Ascending aorta (tissue), 2 donors: Measurements from ENCODE around the gene CEP290. TPM values are rescaled to one million over a fixed set of nuclear protein-coding genes. Genes with fewer than 3 reads are reported as not detected.

Source experiments
- DNase-seq, 2 donors: peaks; one replicate each; pipeline ENCODE4 v3.0.0-alpha.2; 2019; ENCODE audit warnings: low spot score in 2 of 2
- H3K27ac ChIP-seq, 2 donors: fragments of 200-600 bp; sonication (generic); one replicate each; pipeline ENCODE4 v1.5.1; 2016 to 2017; ENCODE audit warnings: mild to moderate bottlenecking in 1 of 2
- H3K27me3 ChIP-seq: fragments of 200-600 bp; sonication (generic); one replicate; pipeline ENCODE4 v1.5.1; 2017
- H3K36me3 ChIP-seq, 2 donors: fragments of 200-600 bp; sonication (generic); one replicate each; pipeline ENCODE4 v1.5.1; 2016
- H3K4me1 ChIP-seq, 2 donors: fragments of 200-600 bp; sonication (generic); one replicate each; pipeline ENCODE4 v1.5.1; 2016 to 2017; ENCODE audit warnings: mild to moderate bottlenecking in 1 of 2
- H3K4me3 ChIP-seq, 2 donors: fragments of 200-600 bp; sonication (generic); one replicate each; pipeline ENCODE4 v1.5.1; 2016 to 2017; ENCODE audit warnings: mild to moderate bottlenecking in 1 of 2
- H3K9me3 ChIP-seq, 2 donors: fragments of 200-600 bp; sonication (generic); one replicate each; pipeline ENCODE4 v1.5.1; 2016
- intact Hi-C: fragments of 100-400 bp; cut with DNase I; formaldehyde crosslinking; loops from one replicate; pipeline ENCODE4 v1.15.1; 2023
- total RNA-seq: library from RNA; depleted of rRNA; stranded (reverse); fragments of >200 nt; gene quantifications from one replicate; pipeline ENCODE4 v1.1.0, GENCODE V29; 2016
- TF ChIP-seq, protein P1 (sequence below), 3 experiments: fragments of 200-600 bp in 2 of 3; fragments of 450-650 bp in 1 of 3; sonication (generic) in 2 of 3; IDR thresholded peaks; one replicate each; pipeline ENCODE4 v1.5.1; 2016 to 2019; ENCODE audit warnings: antibody characterized with exemption in 3 of 3, mild to moderate bottlenecking in 1 of 3, moderate library complexity in 1 of 3

CEP290 gene
- total RNA-seq, 1 donor from 2014 or later = 7.2 TPM

DNA sequence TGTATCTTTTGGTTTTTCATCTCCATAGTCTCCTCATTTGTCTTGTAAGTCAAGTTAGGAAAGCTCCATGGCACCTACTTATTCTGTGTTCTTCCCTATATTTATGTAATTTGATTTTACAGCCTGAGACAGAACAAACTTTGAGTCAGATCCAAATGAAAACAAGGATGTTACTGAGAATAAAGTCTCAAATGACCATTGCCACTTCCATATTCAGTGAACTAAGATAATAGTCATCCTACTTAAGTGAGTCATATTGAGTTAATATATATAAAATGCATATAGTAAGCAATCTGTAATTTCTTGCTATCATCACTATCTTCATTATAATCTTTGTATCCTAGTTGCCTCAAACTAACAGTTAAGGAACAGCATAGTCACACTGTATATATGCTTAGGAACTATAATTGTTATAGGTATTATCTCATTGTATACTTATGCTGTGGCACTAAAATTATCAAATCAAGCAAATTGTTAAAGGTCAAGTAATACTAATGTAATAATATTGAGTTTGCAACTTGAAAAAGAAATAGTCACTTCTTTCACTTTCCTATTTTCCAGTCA lies 31.0 kb upstream of the CEP290 start:
- intact Hi-C loops = no loop called here
- TF ChIP-seq, protein P1, sequence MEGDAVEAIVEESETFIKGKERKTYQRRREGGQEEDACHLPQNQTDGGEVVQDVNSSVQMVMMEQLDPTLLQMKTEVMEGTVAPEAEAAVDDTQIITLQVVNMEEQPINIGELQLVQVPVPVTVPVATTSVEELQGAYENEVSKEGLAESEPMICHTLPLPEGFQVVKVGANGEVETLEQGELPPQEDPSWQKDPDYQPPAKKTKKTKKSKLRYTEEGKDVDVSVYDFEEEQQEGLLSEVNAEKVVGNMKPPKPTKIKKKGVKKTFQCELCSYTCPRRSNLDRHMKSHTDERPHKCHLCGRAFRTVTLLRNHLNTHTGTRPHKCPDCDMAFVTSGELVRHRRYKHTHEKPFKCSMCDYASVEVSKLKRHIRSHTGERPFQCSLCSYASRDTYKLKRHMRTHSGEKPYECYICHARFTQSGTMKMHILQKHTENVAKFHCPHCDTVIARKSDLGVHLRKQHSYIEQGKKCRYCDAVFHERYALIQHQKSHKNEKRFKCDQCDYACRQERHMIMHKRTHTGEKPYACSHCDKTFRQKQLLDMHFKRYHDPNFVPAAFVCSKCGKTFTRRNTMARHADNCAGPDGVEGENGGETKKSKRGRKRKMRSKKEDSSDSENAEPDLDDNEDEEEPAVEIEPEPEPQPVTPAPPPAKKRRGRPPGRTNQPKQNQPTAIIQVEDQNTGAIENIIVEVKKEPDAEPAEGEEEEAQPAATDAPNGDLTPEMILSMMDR (IDR thresholded peaks at IDR 0.05) = no peak
- peaks cover 21 to 50% of the 10 kb centered on the region in 2 donors for H3K36me3 ChIP-seq
- H3K9me3 ChIP-seq = no peaks in the 10 kb centered on the region
- DNase-seq = no peak
- no peaks in the 10 kb centered on the region for H3K4me1 ChIP-seq
- no peak overlapping the region for H3K4me3 ChIP-seq
- H3K27me3 ChIP-seq = no peaks in the 10 kb centered on the region
- H3K27ac ChIP-seq = no peak overlapping the region

DNA sequence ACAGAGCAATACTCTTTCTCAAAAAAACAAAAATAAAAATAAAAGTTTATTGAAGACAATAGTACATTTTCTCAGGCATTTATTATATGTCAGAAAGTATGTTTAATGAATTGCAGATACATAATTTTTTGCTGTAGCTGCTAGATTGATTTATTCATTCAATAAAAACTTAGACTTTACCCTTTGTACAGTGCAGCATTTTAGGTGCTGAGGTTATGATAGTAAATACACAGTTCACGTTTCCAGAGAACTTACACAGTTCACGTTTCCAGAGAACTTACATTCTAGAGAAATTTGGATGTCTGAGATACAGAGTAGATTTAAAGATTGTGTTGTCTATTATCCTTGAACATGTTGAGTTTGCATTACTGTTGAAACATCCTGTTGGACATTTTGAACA lies 25.5 kb upstream of the CEP290 start:
- no peaks in the 10 kb centered on the region for H3K27me3 ChIP-seq
- H3K4me3 ChIP-seq = no peak overlapping the region
- no peak for DNase-seq
- intact Hi-C loops = no loop called here
- TF ChIP-seq, protein P1 (IDR thresholded peaks at IDR 0.05) = no peak
- H3K9me3 ChIP-seq = no peaks in the 10 kb centered on the region
- no peak overlapping the region for H3K27ac ChIP-seq
- no peaks in the 10 kb centered on the region for H3K4me1 ChIP-seq
- peaks cover 16 to 44% of the 10 kb centered on the region in 2 donors for H3K36me3 ChIP-seq

DNA sequence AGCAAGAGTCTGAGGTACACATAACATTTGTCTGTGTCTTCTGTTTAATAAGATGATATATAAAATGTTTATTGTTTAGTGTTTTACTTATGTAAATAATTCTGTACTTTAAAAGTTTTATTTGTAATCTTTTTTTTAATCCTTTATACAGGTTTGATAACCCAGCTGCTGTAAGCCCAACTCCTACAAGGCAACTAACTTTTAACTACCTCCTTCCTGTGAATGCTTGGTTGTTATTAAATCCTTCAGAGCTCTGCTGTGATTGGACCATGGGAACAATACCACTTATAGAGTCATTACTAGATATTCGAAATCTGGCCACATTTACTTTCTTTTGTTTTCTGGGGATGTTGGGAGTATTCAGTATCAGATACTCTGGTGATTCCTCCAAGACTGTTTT lies 24.3 kb upstream of the CEP290 start:
- TF ChIP-seq, protein P1 (IDR thresholded peaks at IDR 0.05) = no peak
- Histone ChIP-seq H3K27me3 (no peaks in the 10 kb centered on the region), H3K36me3 (peaks cover 16 to 40% of the 10 kb centered on the region in 2 donors), H3K27ac (no peak overlapping the region), H3K9me3 (no peaks in the 10 kb centered on the region), H3K4me1 (no peaks in the 10 kb centered on the region), H3K4me3 (no peak overlapping the region)
- DNase-seq = no peak
- intact Hi-C loops = no loop called here

DNA sequence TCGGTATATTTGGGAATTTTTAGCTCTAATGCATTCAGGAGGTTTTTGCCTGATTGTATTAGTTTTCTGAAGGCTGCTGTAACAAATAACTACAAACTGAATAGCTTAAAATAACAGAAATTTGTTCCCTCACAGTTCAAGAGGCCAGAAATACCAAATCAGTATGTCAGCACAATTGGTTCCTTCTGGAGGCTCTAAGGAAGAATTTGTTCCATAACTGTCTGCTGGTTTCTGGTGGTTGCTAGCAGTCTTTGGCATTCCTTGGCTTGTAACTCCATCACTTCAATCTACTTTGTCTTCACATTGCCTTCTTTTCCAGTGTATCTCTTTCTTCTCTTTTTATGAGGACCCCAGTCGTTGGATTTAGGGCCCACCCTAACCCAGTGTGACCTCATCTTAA lies 21.5 kb upstream of the CEP290 start:
- intact Hi-C loops = no loop called here
- DNase-seq = no peak
- Histone ChIP-seq H3K4me1 (no peaks in the 10 kb centered on the region), H3K9me3 (no peaks in the 10 kb centered on the region), H3K27ac (no peak overlapping the region), H3K36me3 (peaks cover 16 to 37% of the 10 kb centered on the region in 2 donors), H3K27me3 (no peaks in the 10 kb centered on the region), H3K4me3 (no peak overlapping the region)
- TF ChIP-seq, protein P1 (IDR thresholded peaks at IDR 0.05) = no peak

DNA sequence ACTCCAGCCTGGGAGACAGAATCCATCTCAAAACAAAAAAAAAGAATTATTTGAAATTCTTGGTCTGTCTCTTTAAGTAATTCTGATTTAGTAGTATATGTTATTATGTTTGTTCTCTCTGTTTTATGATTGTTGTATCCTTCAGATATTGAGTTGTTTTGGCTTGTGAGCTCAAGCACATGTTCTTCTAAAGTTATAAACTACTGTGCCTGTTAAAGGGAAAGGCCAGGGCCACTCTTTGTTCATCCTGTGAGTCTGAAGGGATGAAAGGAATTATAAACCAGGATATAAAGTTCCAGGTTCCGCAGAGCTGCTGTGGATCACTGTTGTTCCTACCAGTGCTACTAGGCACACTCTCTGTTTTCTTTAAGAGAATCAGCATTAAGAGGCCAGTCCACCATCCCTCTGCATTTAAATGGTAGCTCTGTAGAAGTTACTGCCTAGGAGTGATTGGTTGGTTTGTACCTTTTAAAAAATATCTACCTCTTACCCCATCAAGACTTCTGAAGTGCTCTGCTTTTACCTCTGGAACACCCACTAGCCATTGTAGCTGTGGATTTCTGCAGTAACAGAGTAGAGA lies 14.3 kb upstream of the CEP290 start:
- no peak overlapping the region for H3K27ac ChIP-seq
- no peaks in the 10 kb centered on the region for H3K4me1 ChIP-seq
- no peak overlapping the region for H3K4me3 ChIP-seq
- peaks cover 0 to 4% of the 10 kb centered on the region in 2 donors for H3K36me3 ChIP-seq
- intact Hi-C loops = no loop called here
- no peaks in the 10 kb centered on the region for H3K27me3 ChIP-seq
- no peaks in the 10 kb centered on the region for H3K9me3 ChIP-seq
- TF ChIP-seq, protein P1 (IDR thresholded peaks at IDR 0.05) = no peak
- no peak for DNase-seq
